ENCODE results near the gene GCNT2. TPM values are rescaled to one million over a fixed set of nuclear protein-coding genes. Genes with fewer than 3 reads are reported as not detected.
A peak's percentile ranks its signal among the peaks of the same experiment; 100 is the strongest.
"Not testable (repeated sequence)": the region's sequence is repeated elsewhere in the genome, so short reads cannot be mapped to it uniquely, and the experiment has no call there.

GCNT2 gene
- total RNA-seq, 6 experiments from 2014 or later, result 6.6 to 10.5 (median 9.3) TPM

DNA sequence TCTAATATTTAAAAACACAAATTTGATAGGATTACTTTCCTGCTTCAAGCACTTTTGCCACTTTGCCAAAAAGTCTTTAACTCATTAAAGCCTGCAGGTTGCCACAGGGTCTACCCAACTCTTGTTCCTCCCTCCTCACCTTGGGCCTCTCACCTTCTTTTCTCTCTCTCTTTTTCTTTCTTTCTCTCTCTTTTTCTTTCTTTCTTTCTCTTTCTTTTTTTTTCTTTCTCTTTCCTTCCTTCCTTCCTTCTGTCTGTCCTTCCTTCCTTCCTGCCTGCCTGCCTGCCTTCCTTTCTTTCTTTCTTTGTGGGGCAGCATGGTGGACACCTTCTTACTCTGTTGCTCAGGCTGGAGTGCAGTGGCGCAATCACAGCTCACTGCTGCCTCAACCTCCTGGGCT lies 123.1 kb downstream of the GCNT2 start:
- intact Hi-C loops (cut with DNase I), result no loop called here
- 100% methylated on average over 1 of the region's 1 CpG for WGBS (ENCODE audit: insufficient coverage, low coverage, low lambda C conversion rate, missing lambda C conversion rate)
- Histone ChIP-seq H3K4me3 (no peak overlapping the region), H3K27me3 (no peaks in the 10 kb centered on the region), H3K27ac (no peak overlapping the region), H3K9me3 (no peaks in the 10 kb centered on the region), H3K36me3 (no peaks in the 10 kb centered on the region), H3K4me1 (no peaks in the 10 kb centered on the region)
- ATAC-seq, result no peak
- no peak for TF ChIP-seq POLR2A (IDR thresholded peaks at IDR 0.05)
- TF ChIP-seq, protein P1, sequence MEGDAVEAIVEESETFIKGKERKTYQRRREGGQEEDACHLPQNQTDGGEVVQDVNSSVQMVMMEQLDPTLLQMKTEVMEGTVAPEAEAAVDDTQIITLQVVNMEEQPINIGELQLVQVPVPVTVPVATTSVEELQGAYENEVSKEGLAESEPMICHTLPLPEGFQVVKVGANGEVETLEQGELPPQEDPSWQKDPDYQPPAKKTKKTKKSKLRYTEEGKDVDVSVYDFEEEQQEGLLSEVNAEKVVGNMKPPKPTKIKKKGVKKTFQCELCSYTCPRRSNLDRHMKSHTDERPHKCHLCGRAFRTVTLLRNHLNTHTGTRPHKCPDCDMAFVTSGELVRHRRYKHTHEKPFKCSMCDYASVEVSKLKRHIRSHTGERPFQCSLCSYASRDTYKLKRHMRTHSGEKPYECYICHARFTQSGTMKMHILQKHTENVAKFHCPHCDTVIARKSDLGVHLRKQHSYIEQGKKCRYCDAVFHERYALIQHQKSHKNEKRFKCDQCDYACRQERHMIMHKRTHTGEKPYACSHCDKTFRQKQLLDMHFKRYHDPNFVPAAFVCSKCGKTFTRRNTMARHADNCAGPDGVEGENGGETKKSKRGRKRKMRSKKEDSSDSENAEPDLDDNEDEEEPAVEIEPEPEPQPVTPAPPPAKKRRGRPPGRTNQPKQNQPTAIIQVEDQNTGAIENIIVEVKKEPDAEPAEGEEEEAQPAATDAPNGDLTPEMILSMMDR (IDR thresholded peaks at IDR 0.05), result no peak
- DNase-seq, result no peak

DNA sequence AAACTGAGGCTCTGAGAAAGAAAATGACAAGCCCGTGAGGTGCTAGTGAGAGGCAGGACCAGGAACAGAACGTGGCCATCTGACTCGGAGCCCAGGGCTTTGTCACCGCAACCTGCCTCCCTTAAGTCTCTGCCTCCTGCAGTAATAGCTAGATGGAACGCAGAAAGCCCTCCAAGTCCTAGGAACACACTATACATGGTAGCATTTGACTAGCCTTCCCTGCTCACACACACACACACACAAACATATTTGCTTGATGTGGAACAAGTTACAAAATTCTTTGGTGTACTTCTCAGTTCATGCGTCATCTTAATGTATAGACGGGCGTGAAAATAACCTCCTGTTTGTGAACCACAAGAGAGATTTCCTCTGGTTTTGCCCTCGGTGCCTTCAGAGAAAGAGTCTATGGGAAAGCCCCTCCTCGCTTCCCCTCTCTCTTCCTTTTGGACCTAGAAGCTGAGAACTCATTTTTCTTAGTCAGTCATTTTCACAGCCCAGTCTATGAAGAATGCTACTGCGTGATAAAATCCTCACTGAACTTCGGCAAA lies 134.4 kb downstream of the GCNT2 start:
- no peak overlapping the region for H3K27ac ChIP-seq
- H3K4me3 ChIP-seq, result no peak overlapping the region
- no peaks in the 10 kb centered on the region for H3K9me3 ChIP-seq
- intact Hi-C loops (cut with DNase I), result no loop called here
- no peaks in the 10 kb centered on the region for H3K36me3 ChIP-seq
- no peaks in the 10 kb centered on the region for H3K27me3 ChIP-seq
- DNase-seq (no peak), ATAC-seq (no peak)
- 38% methylated on average over 10 of the region's 12 CpGs for WGBS (ENCODE audit: insufficient coverage, low coverage, low lambda C conversion rate, missing lambda C conversion rate)
- TF ChIP-seq, protein P1 (IDR thresholded peaks at IDR 0.05), result no peak
- TF ChIP-seq POLR2A (IDR thresholded peaks at IDR 0.05), result no peak
- H3K4me1 ChIP-seq, result peaks cover 0 to 4% (median 0%) of the 10 kb centered on the region in 4 donors

DNA sequence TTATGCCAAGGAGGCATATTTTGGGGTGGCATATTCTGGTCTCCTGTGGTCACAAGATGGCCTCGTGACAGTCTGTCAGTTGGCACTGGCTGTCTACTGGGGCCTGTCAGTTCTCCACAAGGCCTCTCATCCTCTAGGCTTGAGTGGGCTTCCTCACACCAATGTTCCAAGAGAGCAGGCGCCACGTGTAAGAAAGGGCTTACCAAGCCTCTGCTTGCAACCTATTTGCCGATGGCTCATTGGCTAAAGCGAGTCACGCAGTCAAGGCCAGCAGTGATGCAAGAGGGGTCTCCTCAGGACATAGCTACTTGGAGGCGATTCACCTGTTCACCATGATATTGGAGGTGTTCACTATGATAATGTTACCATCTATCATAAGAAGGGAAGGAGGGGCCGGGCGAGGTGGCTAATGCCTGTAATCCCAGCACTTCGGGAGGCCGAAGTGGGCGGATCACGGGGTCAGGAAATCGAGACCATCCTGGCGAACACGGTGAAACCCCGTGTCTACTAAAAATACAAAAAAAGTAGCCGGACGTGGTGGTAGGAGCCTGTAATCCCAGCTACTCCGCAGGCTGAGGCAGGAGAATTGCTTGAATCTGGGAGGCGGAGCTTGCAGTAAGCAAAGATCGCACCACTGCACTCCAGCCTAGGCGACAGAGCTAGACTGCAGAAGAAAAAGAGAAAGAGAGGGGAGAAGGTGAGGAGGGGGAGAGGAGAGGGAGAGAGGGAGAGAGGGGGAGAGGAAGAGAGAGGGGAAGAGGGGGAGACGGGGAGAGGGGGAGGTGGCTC lies 138.0 kb downstream of the GCNT2 start:
- Histone ChIP-seq H3K27me3 (no peaks in the 10 kb centered on the region), H3K4me1 (peaks cover 0 to 4% (median 0%) of the 10 kb centered on the region in 4 donors), H3K27ac (no peak overlapping the region), H3K4me3 (no peak overlapping the region), H3K36me3 (no peaks in the 10 kb centered on the region), H3K9me3 (no peaks in the 10 kb centered on the region)
- intact Hi-C loops (cut with DNase I), result no loop called here
- ATAC-seq, result no peak
- 89% methylated on average over 16 of the region's 24 CpGs for WGBS (ENCODE audit: insufficient coverage, low coverage, low lambda C conversion rate, missing lambda C conversion rate)
- DNase-seq, result no peak
- TF ChIP-seq, protein P1 (IDR thresholded peaks at IDR 0.05), result no peak
- no peak for TF ChIP-seq POLR2A (IDR thresholded peaks at IDR 0.05)

DNA sequence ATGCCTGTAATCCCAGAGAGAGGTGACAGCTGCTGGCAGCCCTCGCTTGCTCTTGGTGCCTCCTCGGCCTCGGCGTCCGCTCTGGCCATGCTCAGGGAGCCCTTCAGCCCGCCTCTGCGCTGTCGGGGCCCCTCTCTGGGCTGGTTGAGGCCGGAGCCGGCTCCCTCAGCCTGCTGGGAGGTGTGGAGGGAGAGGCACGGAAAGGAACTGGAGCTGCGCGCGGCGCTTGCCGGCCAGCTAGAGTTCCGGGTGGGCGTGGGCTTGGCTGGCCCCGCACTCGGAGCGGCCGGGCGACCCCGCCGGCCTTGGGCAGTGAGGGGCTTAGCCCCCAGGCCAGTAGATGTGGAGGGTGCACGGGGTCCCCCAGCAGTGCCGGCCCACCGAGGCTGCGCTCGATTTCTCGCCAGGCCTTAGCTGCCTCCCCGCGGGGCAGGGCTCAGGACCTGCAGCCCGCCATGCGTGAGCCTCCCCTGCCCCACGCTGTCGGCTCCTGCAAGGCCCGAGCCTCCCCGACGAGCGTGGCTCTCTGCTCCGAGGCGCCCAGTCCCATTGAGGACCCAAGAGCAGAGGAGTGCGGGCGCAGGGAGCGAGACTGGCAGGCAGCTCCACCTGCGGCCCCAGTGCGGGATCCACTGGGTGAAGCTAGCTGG lies 138.7 kb downstream of the GCNT2 start:
- Histone ChIP-seq H3K27ac (no peak overlapping the region), H3K36me3 (no peaks in the 10 kb centered on the region), H3K4me3 (peak overlapping the region in 1 of 3 donors; percentile 26), H3K9me3 (no peaks in the 10 kb centered on the region), H3K27me3 (no peaks in the 10 kb centered on the region), H3K4me1 (peaks cover 0 to 4% (median 0%) of the 10 kb centered on the region in 4 donors)
- no peak for ATAC-seq
- TF ChIP-seq, protein P1 (IDR thresholded peaks at IDR 0.05), result no peak
- no peak for TF ChIP-seq POLR2A (IDR thresholded peaks at IDR 0.05)
- DNase-seq, result no peak
- intact Hi-C loops (cut with DNase I), result no loop called here
- WGBS (ENCODE audit: insufficient coverage, low coverage, low lambda C conversion rate, missing lambda C conversion rate), result 76% methylated on average over 6 of the region's 48 CpGs

GRCh38 chr6:10660431-10661191 lies 139.5 kb downstream of the GCNT2 start:
- 60% methylated on average over 6 of the region's 11 CpGs for WGBS (ENCODE audit: insufficient coverage, low coverage, low lambda C conversion rate, missing lambda C conversion rate)
- not testable (repeated sequence) for H3K4me3 ChIP-seq

More at GRCh38 chr6:10660431-10661191, 139.5 kb downstream of the GCNT2 start:
- H3K4me1 ChIP-seq; ATAC-seq; H3K36me3 ChIP-seq; H3K9me3 ChIP-seq; DNase-seq; H3K27me3 ChIP-seq; intact Hi-C loops (cut with DNase I); H3K27ac ChIP-seq: not testable (repeated sequence)
